Neutrophil (primary cell): ENCODE results near the gene PPP1R1B.

Experiments used
- H3K27ac ChIP-seq: fragments of 200-600 bp; sonication (generic); 2 replicates; pipeline ENCODE4 v1.5.1; 2016; ENCODE audit warnings: mild to moderate bottlenecking, moderate library complexity
- H3K27me3 ChIP-seq: fragments of 200-600 bp; sonication (generic); 2 replicates; pipeline ENCODE4 v1.6.0; 2016; ENCODE audit warnings: mild to moderate bottlenecking
- H3K36me3 ChIP-seq: fragments of 200-600 bp; sonication (generic); 2 replicates; pipeline ENCODE4 v1.5.1; 2017
- H3K4me1 ChIP-seq, 2 experiments: fragments of 200-600 bp in 1 of 2; sonication (generic) in 1 of 2; 1 replicate in 1 of 2; 2 replicates in 1 of 2; pipeline versions ENCODE4 v1.5.1 to v1.6.1; 2013 to 2016; ENCODE audit warnings: low read depth in 1 of 2, low read length in 1 of 2, mild to moderate bottlenecking in 1 of 2, moderate library complexity in 1 of 2; ENCODE audit not compliant: control insufficient read depth in 1 of 2, insufficient read depth in 1 of 2
- H3K4me3 ChIP-seq, 2 experiments: fragments of 200-600 bp in 1 of 2; sonication (generic) in 1 of 2; 1 replicate in 1 of 2; 2 replicates in 1 of 2; pipeline ENCODE4 v1.5.1; 2013 to 2016; ENCODE audit warnings: low read depth in 1 of 2, low read length in 1 of 2, mild to moderate bottlenecking in 1 of 2, moderate library complexity in 1 of 2
- H3K9me3 ChIP-seq: fragments of 200-600 bp; sonication (generic); 2 replicates; pipeline ENCODE4 v1.5.1; 2016
- CTCF ChIP-seq: fragments of 200-600 bp; sonication (generic); IDR thresholded peaks from 2 replicates; pipeline ENCODE4 v1.5.1; 2016; ENCODE audit warnings: antibody characterized with exemption

PPP1R1B gene

GRCh38 chr17:39653316-39653661, 26.5 kb downstream of the PPP1R1B start:
- Histone ChIP-seq H3K27ac (no peak overlapping the region), H3K27me3 (no peaks in the 10 kb centered on the region), H3K4me3 (no peak overlapping the region), H3K36me3 (peaks cover 44% of the 10 kb centered on the region), H3K4me1 (peaks cover 13 to 21% of the 10 kb centered on the region in 2 experiments), H3K9me3 (no peaks in the 10 kb centered on the region)
- TF ChIP-seq CTCF = no peak

- no peak overlapping the region for H3K4me3 ChIP-seq
- no peak overlapping the region for H3K27ac ChIP-seq
- no peaks in the 10 kb centered on the region for H3K27me3 ChIP-seq
- no peaks in the 10 kb centered on the region for H3K9me3 ChIP-seq
- TF ChIP-seq CTCF = peak; percentile 75
- H3K4me1 ChIP-seq = peaks cover 8 to 16% of the 10 kb centered on the region in 2 experiments
- H3K36me3 ChIP-seq = peaks cover 49% of the 10 kb centered on the region
These were observed 27.0 kb downstream of the PPP1R1B start for GRCh38 chr17:39653662-39654331.

GRCh38 chr17:39655105-39655504, 28.4 kb downstream of the PPP1R1B start:
- Histone ChIP-seq H3K27me3 (no peaks in the 10 kb centered on the region), H3K9me3 (no peaks in the 10 kb centered on the region), H3K4me1 (peaks cover 0 to 3% of the 10 kb centered on the region in 2 experiments), H3K4me3 (no peak overlapping the region), H3K27ac (no peak overlapping the region), H3K36me3 (peaks cover 62% of the 10 kb centered on the region)
- TF ChIP-seq CTCF = no peak

DNA sequence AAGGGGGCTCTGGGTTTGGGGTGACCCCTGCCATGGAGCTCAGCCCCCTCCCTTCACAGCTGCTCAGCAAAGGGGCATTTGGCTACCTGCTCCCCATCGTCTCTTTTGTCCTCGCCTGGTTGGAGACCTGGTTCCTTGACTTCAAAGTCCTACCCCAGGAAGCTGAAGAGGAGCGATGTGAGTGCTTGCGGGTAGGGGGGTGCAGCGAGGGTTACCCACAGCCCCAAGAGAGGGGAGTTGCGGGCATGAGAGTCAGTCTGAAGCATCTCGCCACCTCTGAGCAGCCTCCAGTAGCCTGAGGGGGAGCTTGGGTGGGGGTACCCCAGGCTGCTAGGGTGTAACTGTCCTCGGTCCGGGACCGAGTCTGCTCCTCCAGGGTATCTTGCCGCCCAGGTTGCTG, 31.6 kb downstream of the PPP1R1B start:
- peaks cover 91% of the 10 kb centered on the region for H3K36me3 ChIP-seq
- H3K27ac ChIP-seq = no peak overlapping the region
- no peak overlapping the region for H3K4me3 ChIP-seq
- no peaks in the 10 kb centered on the region for H3K27me3 ChIP-seq
- H3K4me1 ChIP-seq = no peaks in the 10 kb centered on the region
- no peak for TF ChIP-seq CTCF
- no peaks in the 10 kb centered on the region for H3K9me3 ChIP-seq

DNA sequence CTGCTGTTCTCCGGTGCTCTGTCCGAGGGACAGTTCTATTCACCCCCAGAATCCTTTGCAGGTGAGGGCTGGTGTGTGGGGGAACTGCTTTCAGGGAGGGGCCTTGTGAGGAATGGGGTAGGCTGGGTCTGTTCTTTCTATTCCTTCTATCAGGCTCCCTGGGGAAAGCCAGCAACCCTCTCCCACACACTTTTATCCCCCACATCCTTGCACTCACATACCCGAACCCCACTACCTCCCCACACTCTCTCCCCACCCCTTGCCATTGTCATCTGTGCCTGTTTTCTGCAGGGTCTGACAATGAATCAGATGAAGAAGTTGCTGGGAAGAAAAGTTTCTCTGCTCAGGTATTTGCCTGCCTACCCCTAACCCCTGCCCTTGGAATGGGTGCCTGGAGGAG, 32.0 kb downstream of the PPP1R1B start:
- Histone ChIP-seq H3K36me3 (peaks cover 91% of the 10 kb centered on the region), H3K9me3 (no peaks in the 10 kb centered on the region), H3K27me3 (no peaks in the 10 kb centered on the region), H3K4me1 (no peaks in the 10 kb centered on the region), H3K27ac (no peak overlapping the region), H3K4me3 (no peak overlapping the region)
- no peak for TF ChIP-seq CTCF
